Activated naive CD4-positive, alpha-beta T cell treated with anti-CD3 and anti-CD28 coated beads for 36 hours (primary cell): ENCODE measurements around the gene TFRC. TPM values are rescaled to one million over a fixed set of nuclear protein-coding genes. Genes with fewer than 3 reads are reported as not detected.

ENCODE experiments used
- total RNA-seq, 2 experiments: library from RNA; stranded (reverse); gene quantifications; one replicate each; pipeline ENCODE4 v1.2.3, GENCODE V29; 2021

The TFRC gene
- total RNA-seq, 2 experiments from 2014 or later, result 436 to 442 TPM

Other genes starting within 250 kb of the TFRC start
- gene TNK2, start 173.5 kb downstream of the TFRC start, total RNA-seq, result 10 to 100 TPM; 40.0 to 46.6 TPM
- gene ZDHHC19, start 129.3 kb upstream of the TFRC start, total RNA-seq, result not detected
- gene SLC51A, start 134.4 kb upstream of the TFRC start, total RNA-seq, result not detected
- gene PCYT1A, start 205.6 kb upstream of the TFRC start, total RNA-seq, result 10 to 100 TPM; 27.4 to 28.4 TPM
- 10 to 100 TPM; 13.3 TPM for gene DYNLT2B, start 236.2 kb upstream of the TFRC start, total RNA-seq